ENCODE measurements around the gene KDM4F.

The KDM4F gene

DNA sequence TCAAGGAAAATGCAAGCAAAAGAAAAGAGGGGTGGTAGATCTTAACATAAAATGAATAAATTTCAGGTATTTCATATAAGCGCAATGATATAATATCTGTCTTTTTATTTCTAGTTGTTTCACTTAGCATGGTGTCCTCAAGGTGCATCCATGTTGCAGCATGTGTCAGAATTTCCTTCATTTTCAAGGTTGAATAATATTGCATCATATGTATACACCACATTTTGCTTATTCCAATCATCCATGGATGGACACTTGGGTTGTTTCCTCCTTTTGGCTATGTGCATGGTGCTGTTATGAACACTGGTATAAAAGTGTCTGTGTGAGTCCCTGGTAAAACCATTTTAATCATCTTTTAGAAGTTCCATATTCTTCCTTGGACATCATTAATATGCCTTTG, 7.0 kb upstream of the KDM4F start:
- CTCF ChIA-PET: no interaction called here
- no peak for TF ChIP-seq YY2 (tag by site-specific recombination; IDR thresholded peaks at IDR 0.05)
- TF ChIP-seq HOXA7 (CRISPR knock-in tag; IDR thresholded peaks at IDR 0.05; ENCODE audit: borderline replicate concordance): no peak
- no peak for TF ChIP-seq ZNF626 (tag by site-specific recombination; IDR thresholded peaks at IDR 0.05)
- TF ChIP-seq ZIC2 (tag by site-specific recombination; IDR thresholded peaks at IDR 0.05): no peak
- TF ChIP-seq ZNF514 (tag by site-specific recombination; IDR thresholded peaks at IDR 0.05): no peak
- TF ChIP-seq MYNN (tag by site-specific recombination; IDR thresholded peaks at IDR 0.05; ENCODE audit: borderline replicate concordance): no peak
- TF ChIP-seq ZNF600 (tag by site-specific recombination; IDR thresholded peaks at IDR 0.05): no peak
- TF ChIP-seq ZSCAN16 (tag by site-specific recombination; IDR thresholded peaks at IDR 0.05): no peak
- Histone ChIP-seq H3K36me3 (ENCODE audit: control insufficient read depth in 2 of 2, insufficient read depth in 1 of 2, low read length in 2 of 2) (no peaks in the 10 kb centered on the region), H3K9me3 (ENCODE audit: control insufficient read depth, insufficient read depth, low read depth, low read length) (no peaks in the 10 kb centered on the region), H3K4me3 (ENCODE audit: low read depth, low read length) (no peak overlapping the region), H3K27ac (ENCODE audit: extremely low read depth, low read depth, low read length) (no peak overlapping the region), H3K4me1 (ENCODE audit: control insufficient read depth, insufficient read depth, low read length) (no peaks in the 10 kb centered on the region)
- POLR2A ChIA-PET: no interaction called here

DNA sequence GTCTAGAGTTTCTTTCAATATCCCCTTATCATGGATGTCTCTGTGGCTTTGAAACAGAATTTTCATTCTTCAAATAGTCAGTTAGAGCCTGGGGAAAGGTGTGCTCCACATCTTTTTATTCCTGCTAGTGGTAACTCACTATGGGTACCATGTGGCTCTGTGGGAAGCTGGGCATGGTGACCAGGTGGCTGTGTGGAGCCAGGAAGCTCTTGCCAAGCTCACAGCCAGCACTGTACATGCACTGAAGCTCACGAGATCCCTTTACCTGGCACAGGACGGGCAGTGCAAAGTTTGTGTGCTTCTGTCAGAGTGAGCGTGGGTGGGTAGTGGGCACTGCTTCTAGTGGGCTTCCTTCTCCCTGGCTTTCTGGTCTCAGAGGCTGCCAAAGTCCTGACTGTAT, 6.3 kb upstream of the KDM4F start:
- Histone ChIP-seq H3K4me3 (ENCODE audit: low read depth, low read length) (no peak overlapping the region), H3K9me3 (ENCODE audit: control insufficient read depth, insufficient read depth, low read depth, low read length) (no peaks in the 10 kb centered on the region), H3K27ac (ENCODE audit: extremely low read depth, low read depth, low read length) (no peak overlapping the region), H3K36me3 (ENCODE audit: control insufficient read depth in 2 of 2, insufficient read depth in 1 of 2, low read length in 2 of 2) (no peaks in the 10 kb centered on the region), H3K4me1 (ENCODE audit: control insufficient read depth, insufficient read depth, low read length) (no peaks in the 10 kb centered on the region)
- CTCF ChIA-PET: no interaction called here
- POLR2A ChIA-PET: no interaction called here
- TF ChIP-seq ZNF174 (tag by site-specific recombination; IDR thresholded peaks at IDR 0.05) (no peak), ZNF626 (tag by site-specific recombination; IDR thresholded peaks at IDR 0.05) (no peak), ZNF426 (tag by site-specific recombination; IDR thresholded peaks at IDR 0.05) (no peak), ZNF660 (tag by site-specific recombination; IDR thresholded peaks at IDR 0.05) (no peak), ZNF366 (tag by site-specific recombination; conservative IDR thresholded peaks at IDR 0.05) (no peak), ZNF157 (tag by site-specific recombination; IDR thresholded peaks at IDR 0.05) (no peak), ZNF785 (tag by site-specific recombination; IDR thresholded peaks at IDR 0.05) (no peak), ZNF664 (tag by site-specific recombination; IDR thresholded peaks at IDR 0.05) (no peak), ZNF140 (tag by site-specific recombination; IDR thresholded peaks at IDR 0.05) (no peak), ZNF214 (tag by site-specific recombination; IDR thresholded peaks at IDR 0.05; ENCODE audit: borderline replicate concordance) (no peak), ZNF37A (tag by site-specific recombination; IDR thresholded peaks at IDR 0.05) (no peak), TCF7L2 (IDR thresholded peaks at IDR 0.05; ENCODE audit: borderline replicate concordance, low read depth, low read length) (no peak)
- TF ChIP-seq, protein P1, sequence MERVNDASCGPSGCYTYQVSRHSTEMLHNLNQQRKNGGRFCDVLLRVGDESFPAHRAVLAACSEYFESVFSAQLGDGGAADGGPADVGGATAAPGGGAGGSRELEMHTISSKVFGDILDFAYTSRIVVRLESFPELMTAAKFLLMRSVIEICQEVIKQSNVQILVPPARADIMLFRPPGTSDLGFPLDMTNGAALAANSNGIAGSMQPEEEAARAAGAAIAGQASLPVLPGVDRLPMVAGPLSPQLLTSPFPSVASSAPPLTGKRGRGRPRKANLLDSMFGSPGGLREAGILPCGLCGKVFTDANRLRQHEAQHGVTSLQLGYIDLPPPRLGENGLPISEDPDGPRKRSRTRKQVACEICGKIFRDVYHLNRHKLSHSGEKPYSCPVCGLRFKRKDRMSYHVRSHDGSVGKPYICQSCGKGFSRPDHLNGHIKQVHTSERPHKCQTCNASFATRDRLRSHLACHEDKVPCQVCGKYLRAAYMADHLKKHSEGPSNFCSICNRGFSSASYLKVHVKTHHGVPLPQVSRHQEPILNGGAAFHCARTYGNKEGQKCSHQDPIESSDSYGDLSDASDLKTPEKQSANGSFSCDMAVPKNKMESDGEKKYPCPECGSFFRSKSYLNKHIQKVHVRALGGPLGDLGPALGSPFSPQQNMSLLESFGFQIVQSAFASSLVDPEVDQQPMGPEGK (tag by site-specific recombination; IDR thresholded peaks at IDR 0.05): no peak

DNA sequence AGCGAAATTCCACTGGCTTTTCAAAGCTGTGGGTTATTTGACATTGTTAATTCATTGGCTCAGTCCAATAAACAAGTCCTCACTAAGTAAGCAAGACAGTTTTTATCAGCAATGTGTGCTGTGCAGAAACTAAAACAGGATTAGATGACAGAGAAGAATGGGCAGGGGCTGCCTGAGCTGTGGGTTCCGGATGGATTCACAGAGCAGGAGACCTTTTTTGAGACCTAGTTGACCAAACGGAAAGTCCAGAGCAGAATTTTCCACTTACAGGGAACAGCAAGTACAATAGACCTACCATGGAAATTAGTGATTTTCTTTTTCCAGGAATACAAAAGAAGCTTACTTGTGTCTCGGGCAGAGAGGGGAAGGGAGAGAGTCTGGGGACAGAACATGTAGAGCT, 5.2 kb upstream of the KDM4F start:
- no peak overlapping the region for H3K4me3 ChIP-seq (ENCODE audit: low read depth, low read length)
- POLR2A ChIA-PET: no interaction called here
- CTCF ChIA-PET: interaction anchor here (0.6 to 0.9 kb wide), 3 partner anchors 23 to 1385 kb away, joined by 3 read pairs; partner anchors contain the start of gene SRSF8
- H3K9me3 ChIP-seq (ENCODE audit: control insufficient read depth, insufficient read depth, low read depth, low read length): no peaks in the 10 kb centered on the region
- H3K27ac ChIP-seq (ENCODE audit: extremely low read depth, low read depth, low read length): no peak overlapping the region
- H3K36me3 ChIP-seq (ENCODE audit: control insufficient read depth in 2 of 2, insufficient read depth in 1 of 2, low read length in 2 of 2): no peaks in the 10 kb centered on the region
- H3K4me1 ChIP-seq (ENCODE audit: control insufficient read depth, insufficient read depth, low read length): no peaks in the 10 kb centered on the region
- TF ChIP-seq ZNF391 (tag by site-specific recombination; IDR thresholded peaks at IDR 0.05; ENCODE audit: borderline replicate concordance, low read depth): no peak
- no peak for TF ChIP-seq ZNF366 (tag by site-specific recombination; conservative IDR thresholded peaks at IDR 0.05)
- TF ChIP-seq, protein P2, sequence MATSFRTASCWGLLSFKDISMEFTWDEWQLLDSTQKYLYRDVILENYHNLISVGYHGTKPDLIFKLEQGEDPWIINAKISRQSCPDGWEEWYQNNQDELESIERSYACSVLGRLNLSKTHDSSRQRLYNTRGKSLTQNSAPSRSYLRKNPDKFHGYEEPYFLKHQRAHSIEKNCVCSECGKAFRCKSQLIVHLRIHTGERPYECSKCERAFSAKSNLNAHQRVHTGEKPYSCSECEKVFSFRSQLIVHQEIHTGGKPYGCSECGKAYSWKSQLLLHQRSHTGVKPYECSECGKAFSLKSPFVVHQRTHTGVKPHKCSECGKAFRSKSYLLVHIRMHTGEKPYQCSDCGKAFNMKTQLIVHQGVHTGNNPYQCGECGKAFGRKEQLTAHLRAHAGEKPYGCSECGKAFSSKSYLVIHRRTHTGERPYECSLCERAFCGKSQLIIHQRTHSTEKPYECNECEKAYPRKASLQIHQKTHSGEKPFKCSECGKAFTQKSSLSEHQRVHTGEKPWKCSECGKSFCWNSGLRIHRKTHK (tag by site-specific recombination; IDR thresholded peaks at IDR 0.05): no peak
- no peak for TF ChIP-seq ZNF664 (tag by site-specific recombination; IDR thresholded peaks at IDR 0.05)
- TF ChIP-seq, protein P3, sequence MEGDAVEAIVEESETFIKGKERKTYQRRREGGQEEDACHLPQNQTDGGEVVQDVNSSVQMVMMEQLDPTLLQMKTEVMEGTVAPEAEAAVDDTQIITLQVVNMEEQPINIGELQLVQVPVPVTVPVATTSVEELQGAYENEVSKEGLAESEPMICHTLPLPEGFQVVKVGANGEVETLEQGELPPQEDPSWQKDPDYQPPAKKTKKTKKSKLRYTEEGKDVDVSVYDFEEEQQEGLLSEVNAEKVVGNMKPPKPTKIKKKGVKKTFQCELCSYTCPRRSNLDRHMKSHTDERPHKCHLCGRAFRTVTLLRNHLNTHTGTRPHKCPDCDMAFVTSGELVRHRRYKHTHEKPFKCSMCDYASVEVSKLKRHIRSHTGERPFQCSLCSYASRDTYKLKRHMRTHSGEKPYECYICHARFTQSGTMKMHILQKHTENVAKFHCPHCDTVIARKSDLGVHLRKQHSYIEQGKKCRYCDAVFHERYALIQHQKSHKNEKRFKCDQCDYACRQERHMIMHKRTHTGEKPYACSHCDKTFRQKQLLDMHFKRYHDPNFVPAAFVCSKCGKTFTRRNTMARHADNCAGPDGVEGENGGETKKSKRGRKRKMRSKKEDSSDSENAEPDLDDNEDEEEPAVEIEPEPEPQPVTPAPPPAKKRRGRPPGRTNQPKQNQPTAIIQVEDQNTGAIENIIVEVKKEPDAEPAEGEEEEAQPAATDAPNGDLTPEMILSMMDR (tag by site-specific recombination; IDR thresholded peaks at IDR 0.05): no peak
- no peak for TF ChIP-seq ZNF548 (tag by site-specific recombination; IDR thresholded peaks at IDR 0.05)
- TF ChIP-seq WT1 (tag by site-specific recombination; IDR thresholded peaks at IDR 0.05): no peak
- TF ChIP-seq ZFP3 (tag by site-specific recombination; IDR thresholded peaks at IDR 0.05; ENCODE audit: low read depth): no peak
- TF ChIP-seq, protein P4, sequence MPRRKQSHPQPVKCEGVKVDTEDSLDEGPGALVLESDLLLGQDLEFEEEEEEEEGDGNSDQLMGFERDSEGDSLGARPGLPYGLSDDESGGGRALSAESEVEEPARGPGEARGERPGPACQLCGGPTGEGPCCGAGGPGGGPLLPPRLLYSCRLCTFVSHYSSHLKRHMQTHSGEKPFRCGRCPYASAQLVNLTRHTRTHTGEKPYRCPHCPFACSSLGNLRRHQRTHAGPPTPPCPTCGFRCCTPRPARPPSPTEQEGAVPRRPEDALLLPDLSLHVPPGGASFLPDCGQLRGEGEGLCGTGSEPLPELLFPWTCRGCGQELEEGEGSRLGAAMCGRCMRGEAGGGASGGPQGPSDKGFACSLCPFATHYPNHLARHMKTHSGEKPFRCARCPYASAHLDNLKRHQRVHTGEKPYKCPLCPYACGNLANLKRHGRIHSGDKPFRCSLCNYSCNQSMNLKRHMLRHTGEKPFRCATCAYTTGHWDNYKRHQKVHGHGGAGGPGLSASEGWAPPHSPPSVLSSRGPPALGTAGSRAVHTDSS (tag by site-specific recombination; IDR thresholded peaks at IDR 0.05): no peak
- no peak for TF ChIP-seq REPIN1 (tag by site-specific recombination; IDR thresholded peaks at IDR 0.05; ENCODE audit: low read depth)
